HG02610 (cell line): ENCODE results near the gene UCN3.
"Not testable (repeated sequence)": the region's sequence is repeated elsewhere in the genome, so short reads cannot be mapped to it uniquely, and the experiment has no call there.

Experiments
- ATAC-seq: cut with Tn5 transposase; IDR thresholded peaks from one replicate; pipeline ENCODE4 v1.9.1; 2021; ENCODE audit warnings: mild to moderate bottlenecking, moderate library complexity; ENCODE audit not compliant: unreplicated experiment

Gene UCN3

DNA sequence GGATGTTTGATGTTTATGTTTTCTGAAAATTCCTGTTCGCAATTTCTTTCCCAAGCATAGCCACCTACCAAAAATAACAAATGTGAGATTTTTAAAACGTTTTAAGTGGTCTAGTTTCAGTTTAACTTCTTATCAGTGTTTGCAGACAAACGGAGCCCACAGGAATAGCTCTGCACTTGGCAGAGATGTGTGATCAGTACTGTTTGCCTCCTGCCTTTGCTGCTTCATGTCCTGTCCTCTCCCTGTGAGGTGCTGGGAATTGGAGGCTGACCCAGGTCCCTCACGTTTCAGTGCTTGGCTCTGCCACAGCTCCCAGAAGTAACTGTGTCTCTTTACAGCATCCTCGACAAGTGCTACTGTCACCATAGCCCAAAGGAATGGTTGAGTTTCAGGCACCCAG, 1.2 kb downstream of the UCN3 start:
- ATAC-seq = no peak

DNA sequence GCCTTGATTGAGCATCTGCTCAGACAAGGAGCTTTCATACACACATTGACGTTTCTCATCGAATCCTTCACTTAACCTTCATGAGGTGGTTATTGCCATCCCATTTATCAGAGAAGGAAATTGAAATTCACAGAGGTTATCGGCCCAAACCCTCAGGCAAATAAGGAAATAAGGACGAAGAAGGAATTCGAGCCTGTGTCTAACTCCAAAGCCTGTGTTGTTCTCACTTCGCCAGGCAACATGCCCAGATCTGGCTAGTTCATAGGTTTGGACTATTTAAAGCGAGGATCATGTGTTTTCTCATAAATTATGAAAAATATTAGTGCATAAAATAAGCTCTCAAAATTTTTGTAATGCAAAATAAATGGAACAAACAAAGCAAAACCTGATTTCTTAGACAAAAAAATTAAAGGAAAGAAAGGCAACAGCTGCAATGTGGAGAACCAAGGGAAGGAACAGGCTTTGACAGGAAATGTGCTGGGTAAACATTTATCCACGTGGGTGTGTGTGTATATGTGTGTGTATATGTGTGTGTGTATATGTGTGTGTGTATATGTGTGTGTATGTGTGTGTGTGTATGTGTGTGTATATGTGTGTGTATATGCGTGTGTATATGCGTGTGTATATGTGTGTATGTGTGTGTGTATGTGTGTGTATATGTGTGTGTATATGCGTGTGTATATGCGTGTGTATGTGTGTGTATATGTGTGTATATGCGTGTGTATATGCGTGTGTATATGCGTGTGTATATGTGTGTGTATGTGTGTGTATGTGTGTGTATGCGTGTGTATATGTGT, 4.8 kb downstream of the UCN3 start:
- no peak for ATAC-seq

DNA sequence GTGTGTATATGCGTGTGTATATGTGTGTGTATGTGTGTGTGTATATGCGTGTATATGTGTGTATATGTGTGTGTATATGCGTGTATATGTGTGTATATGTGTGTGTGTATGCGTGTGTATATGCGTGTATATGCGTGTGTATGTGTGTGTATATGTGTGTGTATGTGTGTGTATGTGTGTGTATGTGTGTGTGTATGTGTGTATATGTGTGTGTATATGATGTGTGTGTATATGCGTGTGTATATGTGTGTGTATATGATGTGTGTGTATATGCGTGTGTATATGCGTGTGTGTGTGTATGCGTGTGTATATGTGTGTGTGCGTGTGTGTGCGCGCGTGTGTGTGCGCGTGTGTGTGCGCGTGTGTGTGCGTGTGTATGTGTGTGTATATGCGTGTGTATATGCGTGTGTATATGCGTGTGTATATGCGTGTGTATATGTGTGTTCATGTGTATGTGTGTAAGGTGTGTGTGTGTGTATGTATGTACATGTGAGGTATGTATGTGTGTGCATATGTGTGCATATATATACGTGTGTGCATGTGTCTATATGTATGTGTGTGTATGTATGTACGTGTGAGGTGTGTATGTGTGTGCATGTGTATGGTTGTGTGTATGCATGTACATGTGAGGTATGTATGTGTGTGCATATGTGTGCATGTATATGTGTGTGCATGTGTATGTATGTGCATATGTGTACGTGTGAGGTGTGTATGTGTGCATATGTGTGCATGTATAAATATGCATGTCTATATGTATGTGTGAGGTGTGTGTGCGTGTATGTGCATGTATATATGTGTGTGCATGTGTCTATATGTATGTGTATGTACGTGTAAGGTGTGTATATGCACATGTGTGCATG, 6.0 kb downstream of the UCN3 start:
- no peak for ATAC-seq

DNA sequence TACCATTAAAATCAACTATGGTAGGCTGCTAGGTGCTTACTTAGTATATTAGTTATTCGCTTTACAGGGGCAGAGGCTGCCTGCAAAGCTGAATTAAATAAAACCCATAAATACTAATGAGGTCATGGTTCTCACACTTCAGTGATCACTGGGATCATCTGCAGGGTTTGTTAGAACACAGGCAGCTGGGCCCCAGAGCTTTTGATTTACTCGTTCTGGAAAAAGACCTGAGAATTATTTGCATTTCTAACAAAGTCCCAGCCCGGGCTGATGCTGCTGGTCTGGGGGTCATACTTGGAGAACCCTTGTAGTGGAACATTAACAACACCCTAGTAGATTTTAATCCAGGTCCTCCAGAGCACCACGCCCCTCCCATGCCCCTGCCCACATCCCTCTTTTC, 8.5 kb downstream of the UCN3 start:
- ATAC-seq = no peak

DNA sequence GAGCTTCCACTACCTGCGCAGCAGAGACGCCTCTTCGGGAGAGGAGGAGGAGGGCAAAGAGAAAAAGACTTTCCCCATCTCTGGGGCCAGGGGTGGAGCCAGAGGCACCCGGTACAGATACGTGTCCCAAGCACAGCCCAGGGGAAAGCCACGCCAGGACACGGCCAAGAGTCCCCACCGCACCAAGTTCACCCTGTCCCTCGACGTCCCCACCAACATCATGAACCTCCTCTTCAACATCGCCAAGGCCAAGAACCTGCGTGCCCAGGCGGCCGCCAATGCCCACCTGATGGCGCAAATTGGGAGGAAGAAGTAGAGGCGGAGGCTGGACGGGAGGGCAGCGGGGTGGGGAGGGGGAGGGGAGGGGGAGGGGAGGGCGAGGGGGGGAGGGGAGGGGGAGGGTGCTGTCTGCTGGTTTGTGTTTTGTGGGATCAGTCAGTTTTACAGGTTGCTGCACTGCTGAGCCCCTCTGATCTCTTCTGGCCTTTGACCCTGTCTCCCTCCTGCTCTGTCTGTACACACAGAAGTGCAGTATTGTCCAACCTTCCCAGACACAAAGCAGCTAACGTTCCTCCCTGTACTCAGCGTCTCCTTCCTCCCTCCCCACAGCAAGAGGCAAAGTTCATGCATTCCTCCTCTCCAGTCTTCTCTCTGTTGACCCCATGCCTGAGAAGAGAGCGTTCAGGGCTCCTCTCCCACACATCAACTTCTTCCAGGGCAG, 9.3 kb downstream of the UCN3 start:
- no peak for ATAC-seq

DNA sequence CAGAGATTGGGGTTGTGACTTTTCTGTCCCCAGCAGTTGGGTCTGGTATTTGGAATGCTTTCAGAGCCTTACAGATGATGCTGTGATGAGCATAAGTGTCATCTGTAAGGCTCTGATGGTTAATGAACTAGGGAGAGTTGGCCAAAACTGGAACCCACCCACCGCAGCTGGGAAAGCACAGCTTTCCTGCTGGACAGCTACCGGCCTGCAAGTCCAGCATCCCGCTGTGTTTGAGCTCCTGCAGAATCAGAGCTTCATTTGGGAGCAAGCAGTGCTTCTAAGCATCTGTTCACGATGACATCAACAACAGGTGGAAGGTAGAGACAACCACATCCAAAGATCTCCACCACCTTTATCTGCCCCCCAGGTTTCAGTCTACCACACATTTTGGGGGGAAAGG, 11.7 kb downstream of the UCN3 start:
- ATAC-seq = no peak

DNA sequence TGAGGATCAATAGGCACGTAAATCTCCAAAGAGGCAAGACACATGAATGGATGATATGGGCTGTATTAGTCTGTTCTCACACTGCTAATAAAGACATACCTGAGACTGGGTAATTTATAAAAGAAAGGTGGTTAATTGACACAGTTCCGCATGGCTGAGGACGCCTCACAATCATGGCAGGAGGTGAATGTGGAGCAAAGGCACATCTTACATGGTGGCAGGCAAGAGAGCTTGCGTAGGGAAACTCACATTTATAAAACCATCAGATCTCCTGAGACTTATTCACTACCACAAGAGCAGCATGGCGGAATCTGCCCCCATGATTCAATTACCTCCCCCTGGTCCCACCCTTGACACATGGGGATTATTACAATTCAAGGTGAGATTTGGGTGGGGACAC, 14.4 kb downstream of the UCN3 start:
- ATAC-seq = not testable (repeated sequence)

DNA sequence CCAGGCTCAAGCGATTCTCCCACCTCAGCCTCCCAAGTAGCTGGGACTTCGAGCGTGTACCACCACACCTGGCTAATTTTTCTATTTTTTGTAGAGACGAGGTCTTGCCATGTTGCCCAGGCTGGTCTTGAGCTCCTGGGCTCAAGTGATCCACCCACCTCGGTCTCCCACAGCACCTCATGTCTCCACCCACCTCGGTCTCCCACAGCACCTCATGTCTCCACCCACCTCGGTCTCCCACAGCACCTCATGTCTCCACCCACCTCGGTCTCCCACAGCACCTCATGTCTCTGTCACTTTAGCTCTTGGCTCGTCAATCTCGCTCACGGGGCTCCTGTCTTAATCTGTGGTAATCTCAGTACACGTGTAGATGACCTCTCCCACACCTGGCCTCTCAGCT, 15.6 kb downstream of the UCN3 start:
- not testable (repeated sequence) for ATAC-seq

DNA sequence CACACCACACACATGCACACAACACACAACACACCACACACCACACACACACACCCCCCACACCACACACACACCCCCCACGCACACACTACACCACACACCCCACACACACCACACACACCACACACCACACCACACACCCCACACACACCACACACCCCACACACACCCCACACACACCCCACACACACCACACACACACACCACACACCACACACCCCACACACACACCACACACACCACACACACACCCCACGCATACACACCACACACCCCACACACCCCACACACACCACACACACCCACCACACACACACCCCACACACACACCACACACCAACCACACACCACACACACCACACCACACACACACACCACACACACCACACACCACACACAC, 16.4 kb downstream of the UCN3 start:
- no peak for ATAC-seq

DNA sequence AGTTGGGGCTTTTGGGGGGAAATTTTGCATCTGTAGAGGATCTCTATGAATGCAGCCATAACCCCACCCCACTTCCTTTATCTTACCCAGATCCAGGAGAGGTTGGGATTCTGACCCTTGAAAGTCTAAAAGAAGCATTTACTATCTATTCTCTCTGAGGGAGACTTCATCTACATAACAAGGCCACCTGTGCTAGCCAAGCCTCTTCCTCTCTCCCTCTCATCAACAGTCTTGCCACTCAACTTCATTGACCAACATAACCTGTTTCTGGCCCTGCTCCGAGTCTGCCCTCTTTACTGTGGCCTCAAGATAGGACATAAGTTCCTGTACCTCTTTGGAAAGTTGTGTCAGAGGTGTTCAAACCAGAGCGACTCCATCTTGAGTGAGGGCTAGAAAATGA, 20.5 kb downstream of the UCN3 start:
- ATAC-seq = no peak

DNA sequence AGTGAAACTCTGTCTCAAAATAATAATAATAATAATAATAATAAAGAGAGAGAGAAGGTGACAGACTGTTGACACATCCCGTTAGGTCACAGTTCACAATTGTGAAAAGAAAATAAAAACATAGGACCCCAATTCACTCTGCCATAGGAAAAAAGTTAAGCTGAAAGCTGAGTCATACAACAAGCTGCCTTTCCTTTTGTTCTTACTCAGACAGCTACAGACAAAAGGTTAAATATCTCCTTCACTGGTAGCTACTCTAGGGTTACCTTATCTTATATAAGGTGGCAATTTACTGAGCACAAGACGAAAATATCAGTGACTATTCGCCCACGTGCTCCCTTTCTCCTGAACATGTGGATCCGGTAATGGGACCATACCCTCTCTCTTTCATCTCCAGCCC, 22.4 kb downstream of the UCN3 start:
- ATAC-seq = no peak

DNA sequence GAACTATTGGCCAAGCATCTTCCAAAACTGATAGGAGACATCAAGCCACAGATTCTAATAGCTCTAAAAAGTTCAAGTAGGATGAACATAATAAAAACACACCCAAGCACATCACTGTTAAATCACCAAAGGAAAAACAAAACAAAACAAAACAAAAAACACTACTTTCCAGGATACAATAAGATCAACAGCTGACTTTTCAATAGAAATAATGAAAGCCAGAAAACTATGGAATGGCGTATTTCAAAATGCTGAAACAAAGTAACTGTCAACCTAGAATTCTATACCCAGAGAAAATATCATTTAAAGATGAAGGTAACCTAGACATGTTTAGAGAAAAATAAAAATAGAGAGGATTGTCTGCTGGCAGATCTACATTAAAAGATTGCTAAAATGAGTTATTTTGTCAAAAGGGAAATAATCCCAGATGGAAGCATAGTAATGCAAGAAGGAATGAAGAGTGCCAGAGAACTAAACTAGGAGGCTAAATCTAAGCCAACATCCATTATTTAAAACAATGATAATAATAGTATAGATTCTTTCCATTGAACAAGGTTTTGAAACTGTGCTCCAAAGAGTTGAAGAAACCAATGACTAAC, 25.9 kb downstream of the UCN3 start:
- no peak for ATAC-seq

DNA sequence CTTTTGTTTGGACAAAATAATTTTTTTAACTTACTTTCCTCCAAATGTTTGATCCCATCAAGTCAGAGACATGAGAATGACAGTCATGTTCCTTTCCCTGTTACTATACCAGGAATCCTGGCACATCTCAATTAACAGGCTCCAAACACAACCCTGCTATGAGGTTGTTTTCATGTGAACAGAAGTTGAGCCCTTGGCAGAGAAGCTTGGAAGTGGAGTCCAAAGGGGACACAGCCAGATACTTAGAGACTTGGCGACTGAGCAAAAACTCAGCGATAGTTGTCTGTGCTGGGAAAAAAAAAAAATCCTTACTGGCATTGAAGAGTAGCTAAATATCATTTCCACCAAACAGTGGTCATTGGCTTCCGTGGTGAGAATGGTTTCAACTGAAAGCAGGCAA, 27.0 kb downstream of the UCN3 start:
- ATAC-seq = no peak

DNA sequence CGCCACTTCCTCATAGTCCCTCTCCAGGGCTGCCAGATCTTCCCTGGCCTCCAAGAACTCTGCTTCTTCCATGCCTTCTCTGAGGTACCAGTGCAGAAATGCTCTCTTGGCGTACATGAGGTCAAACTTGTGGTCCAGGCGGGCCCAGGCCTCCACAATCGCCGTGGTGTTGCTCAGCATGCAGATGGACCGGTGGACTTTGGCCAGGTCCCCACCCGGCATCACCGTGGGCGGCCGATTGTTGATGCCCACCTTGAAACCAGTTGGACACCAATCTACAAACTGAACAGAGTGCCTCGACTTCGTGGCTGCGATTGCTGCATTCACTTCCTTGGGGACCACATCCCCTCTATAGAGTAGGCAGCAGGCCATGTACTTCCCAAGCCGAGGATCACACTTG, 28.8 kb downstream of the UCN3 start:
- no peak for ATAC-seq

DNA sequence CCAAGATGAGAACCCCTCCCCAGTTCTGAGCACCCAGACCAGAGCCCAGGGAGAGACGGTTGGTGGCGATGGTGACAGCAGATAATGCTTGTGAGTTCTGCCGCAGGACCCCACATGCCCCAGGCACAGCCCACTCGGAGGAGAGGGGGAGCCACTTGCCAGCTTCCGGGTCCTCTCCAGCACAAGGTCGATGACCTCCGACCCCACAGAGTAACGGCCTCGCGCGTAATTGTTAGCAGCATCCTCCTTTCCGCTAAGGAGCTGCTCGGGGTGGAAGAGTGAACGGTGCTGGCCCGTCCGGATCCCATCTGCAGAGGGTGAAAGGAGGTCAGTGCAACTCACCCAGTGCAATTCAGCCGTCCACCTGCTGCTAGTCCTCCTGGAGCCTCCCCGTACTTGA, 30.4 kb downstream of the UCN3 start:
- no peak for ATAC-seq

DNA sequence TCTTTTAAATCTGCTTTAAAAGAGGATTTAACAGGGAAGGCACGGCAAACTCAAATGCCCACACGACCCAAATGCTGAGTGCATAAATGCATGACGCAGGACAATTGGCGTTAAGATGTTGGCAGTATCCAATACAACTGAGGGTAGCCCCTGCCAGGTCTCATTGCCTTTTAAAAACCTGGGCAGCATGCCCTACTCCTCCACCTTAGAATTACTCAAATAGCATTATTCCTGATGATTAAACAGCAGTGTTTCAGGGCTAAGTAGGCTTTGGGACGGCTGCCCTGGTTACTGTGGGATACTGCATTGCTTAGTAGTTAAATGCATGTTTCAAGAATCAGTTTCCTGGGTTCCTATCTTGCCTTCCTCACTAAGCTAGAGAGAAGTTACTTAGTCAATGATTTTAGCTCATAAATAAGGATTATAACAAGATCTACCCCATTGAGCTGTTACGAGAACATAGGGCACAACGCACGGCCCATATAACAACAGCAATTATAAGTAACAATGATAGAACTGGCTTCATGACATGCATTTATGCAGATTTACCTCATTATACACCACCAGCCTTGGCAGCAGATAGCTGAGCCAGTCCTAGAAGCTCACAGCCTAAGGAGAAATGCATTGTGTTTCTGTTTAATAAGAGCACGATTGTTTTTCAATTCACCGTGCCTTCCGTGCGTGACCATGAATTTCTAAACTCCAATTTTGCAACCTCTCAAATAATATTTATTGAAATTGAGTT, 32.0 kb downstream of the UCN3 start:
- no peak for ATAC-seq

DNA sequence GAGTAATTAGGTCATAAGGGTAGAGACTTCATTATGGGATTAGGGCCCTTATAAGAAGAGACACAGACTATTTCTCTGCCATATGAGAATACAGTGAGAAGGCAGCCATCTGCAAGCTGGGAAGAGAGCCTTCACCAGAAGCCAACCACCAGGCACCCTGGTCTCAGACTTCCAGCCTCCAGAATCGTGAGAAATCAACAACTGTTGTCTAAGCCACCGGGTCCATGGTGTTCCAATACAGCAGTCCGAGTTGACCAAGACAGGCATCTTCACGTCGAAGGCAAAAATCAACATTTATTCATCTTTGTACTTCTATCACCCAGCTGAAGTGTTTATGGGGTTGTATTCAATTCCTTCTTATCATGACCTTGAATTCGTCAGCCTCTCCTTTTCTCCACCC, 34.6 kb downstream of the UCN3 start:
- no peak for ATAC-seq

DNA sequence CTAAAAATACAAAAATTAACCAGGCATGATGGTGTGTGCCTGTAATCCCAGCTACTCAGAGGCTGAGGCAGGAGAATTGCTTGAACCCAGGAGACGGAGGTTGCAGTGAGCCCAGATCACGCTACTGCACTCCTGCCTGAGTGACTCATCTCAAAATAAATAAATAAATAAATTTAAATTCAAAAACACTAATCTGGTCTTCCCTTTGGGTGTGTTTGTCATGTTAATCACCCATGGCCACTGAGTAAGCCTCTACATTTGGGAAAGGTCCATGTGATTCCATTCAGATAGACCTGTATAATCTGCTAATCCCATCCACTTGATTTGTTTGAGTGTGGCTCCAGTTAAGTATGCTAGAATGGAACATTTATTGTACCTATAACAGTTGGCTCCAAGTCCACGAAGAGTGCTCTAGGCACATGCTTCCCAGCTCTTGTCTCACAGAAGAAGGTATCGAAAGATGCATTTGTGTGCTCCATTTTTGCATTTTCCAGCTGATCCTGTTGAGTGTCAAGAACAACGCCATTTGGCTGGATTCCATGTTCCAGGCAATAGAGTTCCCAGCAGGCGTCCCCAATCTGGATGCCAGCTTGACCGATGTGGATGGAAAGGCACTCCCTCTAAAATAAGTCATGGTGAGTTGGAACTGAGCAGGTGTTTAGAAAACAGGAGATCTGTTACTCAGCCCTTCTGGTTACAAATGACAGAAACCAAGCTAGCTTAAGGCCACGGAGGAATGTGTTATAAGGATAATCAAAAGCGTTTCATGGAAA, 35.9 kb downstream of the UCN3 start:
- ATAC-seq = no peak

DNA sequence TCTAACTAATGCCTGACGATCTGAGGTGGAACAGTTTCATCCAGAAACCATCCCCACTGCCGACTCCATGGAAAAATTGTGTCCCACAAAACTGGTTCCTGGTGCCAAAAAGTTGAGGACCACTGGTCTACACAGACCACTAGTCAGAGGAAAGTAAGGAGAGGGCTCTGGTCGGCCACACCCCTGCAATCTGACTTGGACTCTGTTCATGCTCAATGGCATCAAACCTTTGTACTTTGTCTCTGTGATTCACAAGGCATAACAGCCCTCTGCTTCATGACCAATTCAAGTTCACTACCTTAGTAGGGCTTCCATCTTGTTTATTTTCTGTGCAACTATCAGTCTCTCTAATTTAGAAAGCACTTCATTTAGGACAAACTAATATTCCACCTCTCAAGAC, 38.0 kb downstream of the UCN3 start:
- no peak for ATAC-seq
